ENCODE measurements around the gene RAD51B.
A peak's percentile ranks its signal among the peaks of the same experiment; 100 is the strongest.

RAD51B gene

DNA sequence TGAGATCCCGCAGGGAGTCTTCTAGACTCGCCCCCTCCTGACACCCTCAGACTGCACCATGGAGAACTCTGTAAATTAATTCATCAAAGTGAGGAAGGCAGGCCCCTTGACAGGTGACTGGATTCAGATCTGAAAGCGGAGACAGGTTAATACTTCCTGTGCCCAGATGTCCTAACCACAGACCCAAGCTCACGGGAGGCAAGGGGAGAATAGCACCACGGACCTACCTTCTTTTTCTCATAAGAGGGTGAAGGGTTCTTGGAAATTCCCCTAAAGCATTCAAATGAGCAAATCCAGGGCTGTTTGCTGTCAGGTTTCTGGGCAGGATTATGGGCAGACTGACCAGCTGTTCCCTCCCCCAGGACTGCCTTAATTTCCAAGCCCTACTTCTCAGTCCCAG lies 803.3 kb downstream of the RAD51B start:
- Histone ChIP-seq H4K20me1 (ENCODE audit: insufficient read depth, low read length) (no peaks in the 10 kb centered on the region), H3K27ac (ENCODE audit: low read length) (peak overlapping the region; percentile 72), H3K9me2 (replicated peaks; ENCODE audit: insufficient read depth, low read length) (no peaks in the 10 kb centered on the region), H3K9ac (ENCODE audit: low read length) (no peak overlapping the region; the same call in 1 of the 2 replicates), H3K36me3 (replicated peaks; ENCODE audit: insufficient read depth, low read length) (no peaks in the 10 kb centered on the region), H3F3A (ENCODE audit: insufficient read depth, low read length) (peaks cover 5% of the 10 kb centered on the region; the same call in 1 of the 2 replicates), H3K4me3 (ENCODE audit: low read length) (no peak overlapping the region), H3K4me2 (ENCODE audit: low read depth, low read length) (peak overlapping the region; percentile 49; the same call in 1 of the 2 replicates), H3K9me3 (replicated peaks; ENCODE audit: insufficient read depth, low read length) (no peaks in the 10 kb centered on the region), H3K4me1 (ENCODE audit: low read length) (peaks cover 15% of the 10 kb centered on the region), H3K79me2 (ENCODE audit: low read length) (no peaks in the 10 kb centered on the region), H3K27me3 (replicated peaks; ENCODE audit: insufficient read depth, low read length) (no peaks in the 10 kb centered on the region), H2AFZ (ENCODE audit: low read length) (peak overlapping the region; percentile 27; the same call in 1 of the 2 replicates)
- peak; percentile 84 for DNase-seq
- TF ChIP-seq EZH2 (optimal IDR thresholded peaks at IDR 0.05; ENCODE audit: low read depth, low read length) (no peak), EZH2phosphoT487 (IDR thresholded peaks at IDR 0.05; ENCODE audit: low read length) (no peak)
- TF ChIP-seq, protein P1, sequence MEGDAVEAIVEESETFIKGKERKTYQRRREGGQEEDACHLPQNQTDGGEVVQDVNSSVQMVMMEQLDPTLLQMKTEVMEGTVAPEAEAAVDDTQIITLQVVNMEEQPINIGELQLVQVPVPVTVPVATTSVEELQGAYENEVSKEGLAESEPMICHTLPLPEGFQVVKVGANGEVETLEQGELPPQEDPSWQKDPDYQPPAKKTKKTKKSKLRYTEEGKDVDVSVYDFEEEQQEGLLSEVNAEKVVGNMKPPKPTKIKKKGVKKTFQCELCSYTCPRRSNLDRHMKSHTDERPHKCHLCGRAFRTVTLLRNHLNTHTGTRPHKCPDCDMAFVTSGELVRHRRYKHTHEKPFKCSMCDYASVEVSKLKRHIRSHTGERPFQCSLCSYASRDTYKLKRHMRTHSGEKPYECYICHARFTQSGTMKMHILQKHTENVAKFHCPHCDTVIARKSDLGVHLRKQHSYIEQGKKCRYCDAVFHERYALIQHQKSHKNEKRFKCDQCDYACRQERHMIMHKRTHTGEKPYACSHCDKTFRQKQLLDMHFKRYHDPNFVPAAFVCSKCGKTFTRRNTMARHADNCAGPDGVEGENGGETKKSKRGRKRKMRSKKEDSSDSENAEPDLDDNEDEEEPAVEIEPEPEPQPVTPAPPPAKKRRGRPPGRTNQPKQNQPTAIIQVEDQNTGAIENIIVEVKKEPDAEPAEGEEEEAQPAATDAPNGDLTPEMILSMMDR (IDR thresholded peaks at IDR 0.05; ENCODE audit: low read length) = no peak

- H3K36me3 ChIP-seq (replicated peaks; ENCODE audit: insufficient read depth, low read length) = no peaks in the 10 kb centered on the region
- H3K9me3 ChIP-seq (replicated peaks; ENCODE audit: insufficient read depth, low read length) = no peaks in the 10 kb centered on the region
- no peak for DNase-seq
- peak overlapping the region; percentile 27; the same call in 1 of the 2 replicates for H2AFZ ChIP-seq (ENCODE audit: low read length)
- H3K27me3 ChIP-seq (replicated peaks; ENCODE audit: insufficient read depth, low read length) = no peaks in the 10 kb centered on the region
- H3K9ac ChIP-seq (ENCODE audit: low read length) = no peak overlapping the region; the same call in 1 of the 2 replicates
- H3K4me3 ChIP-seq (ENCODE audit: low read length) = no peak overlapping the region
- no peaks in the 10 kb centered on the region for H3K9me2 ChIP-seq (replicated peaks; ENCODE audit: insufficient read depth, low read length)
- TF ChIP-seq, protein P1 (IDR thresholded peaks at IDR 0.05; ENCODE audit: low read length) = no peak
- no peak for TF ChIP-seq EZH2phosphoT487 (IDR thresholded peaks at IDR 0.05; ENCODE audit: low read length)
- TF ChIP-seq EZH2 (optimal IDR thresholded peaks at IDR 0.05; ENCODE audit: low read depth, low read length) = no peak
- peak overlapping the region; percentile 49; the same call in 1 of the 2 replicates for H3K4me2 ChIP-seq (ENCODE audit: low read depth, low read length)
- no peaks in the 10 kb centered on the region for H3K79me2 ChIP-seq (ENCODE audit: low read length)
- peaks cover 15% of the 10 kb centered on the region for H3K4me1 ChIP-seq (ENCODE audit: low read length)
- H4K20me1 ChIP-seq (ENCODE audit: insufficient read depth, low read length) = no peaks in the 10 kb centered on the region
- H3F3A ChIP-seq (ENCODE audit: insufficient read depth, low read length) = peaks cover 5% of the 10 kb centered on the region; the same call in 1 of the 2 replicates
- H3K27ac ChIP-seq (ENCODE audit: low read length) = peak overlapping the region; percentile 72
These were observed 803.7 kb downstream of the RAD51B start for GRCh38 chr14:68623307-68623706.

DNA sequence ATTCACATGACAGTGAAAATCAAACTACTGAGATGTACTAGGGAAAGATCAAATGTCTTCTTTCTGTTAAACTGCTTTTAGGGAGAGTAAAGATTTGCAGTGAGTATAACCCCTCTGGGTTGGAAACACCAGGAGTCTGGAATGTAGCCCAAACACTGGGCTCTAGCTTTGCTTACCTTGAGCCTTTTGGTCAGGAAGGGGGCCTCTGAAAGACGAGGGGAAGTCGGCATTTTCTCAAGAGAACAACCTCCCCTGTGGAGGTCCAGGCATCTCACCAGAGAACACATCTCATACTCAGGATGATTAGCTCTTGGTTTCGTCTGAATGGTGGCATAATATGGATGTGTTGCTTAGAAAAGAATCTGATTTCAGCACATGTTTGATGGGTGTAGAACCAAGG lies 804.2 kb downstream of the RAD51B start:
- Histone ChIP-seq H3K79me2 (ENCODE audit: low read length) (no peaks in the 10 kb centered on the region), H3K9ac (ENCODE audit: low read length) (no peak overlapping the region), H3K4me3 (ENCODE audit: low read length) (no peak overlapping the region), H3K9me2 (replicated peaks; ENCODE audit: insufficient read depth, low read length) (no peaks in the 10 kb centered on the region), H4K20me1 (ENCODE audit: insufficient read depth, low read length) (no peaks in the 10 kb centered on the region), H3K27me3 (replicated peaks; ENCODE audit: insufficient read depth, low read length) (no peaks in the 10 kb centered on the region), H3K4me1 (ENCODE audit: low read length) (peaks cover 15% of the 10 kb centered on the region), H3K4me2 (ENCODE audit: low read depth, low read length) (no peak overlapping the region), H3K27ac (ENCODE audit: low read length) (peak overlapping the region; percentile 72; the same call in 1 of the 2 replicates), H3F3A (ENCODE audit: insufficient read depth, low read length) (peaks cover 5% of the 10 kb centered on the region; the same call in 1 of the 2 replicates), H2AFZ (ENCODE audit: low read length) (no peak overlapping the region), H3K9me3 (replicated peaks; ENCODE audit: insufficient read depth, low read length) (no peaks in the 10 kb centered on the region), H3K36me3 (replicated peaks; ENCODE audit: insufficient read depth, low read length) (no peaks in the 10 kb centered on the region)
- DNase-seq = no peak
- TF ChIP-seq EZH2phosphoT487 (IDR thresholded peaks at IDR 0.05; ENCODE audit: low read length) = no peak
- TF ChIP-seq, protein P1 (IDR thresholded peaks at IDR 0.05; ENCODE audit: low read length) = no peak
- TF ChIP-seq EZH2 (optimal IDR thresholded peaks at IDR 0.05; ENCODE audit: low read depth, low read length) = no peak
